Gastroesophageal sphincter (tissue), 3 donors: ENCODE results near the gene CEP55.

Experiments
- POLR2A ChIP-seq, 2 donors: fragments of 450-650 bp; IDR thresholded peaks; one replicate each; pipeline ENCODE4 v1.6.1; 2017; ENCODE audit warnings: antibody characterized with exemption in 2 of 2, mild to moderate bottlenecking in 2 of 2, moderate library complexity in 1 of 2
- POLR2AphosphoS5 ChIP-seq: sonication (generic); formaldehyde crosslinking; IDR thresholded peaks from one replicate; pipeline ENCODE4 v1.6.1; 2017; ENCODE audit warnings: antibody characterized with exemption
- TF ChIP-seq, protein P1 (sequence below), 4 experiments: fragments of 200-600 bp in 2 of 4; fragments of 450-650 bp in 2 of 4; sonication (generic) in 1 of 4; IDR thresholded peaks; one replicate each; pipeline ENCODE4 v1.5.1; 2017 to 2019; ENCODE audit warnings: antibody characterized with exemption in 4 of 4, mild to moderate bottlenecking in 2 of 4, moderate library complexity in 2 of 4

DNA sequence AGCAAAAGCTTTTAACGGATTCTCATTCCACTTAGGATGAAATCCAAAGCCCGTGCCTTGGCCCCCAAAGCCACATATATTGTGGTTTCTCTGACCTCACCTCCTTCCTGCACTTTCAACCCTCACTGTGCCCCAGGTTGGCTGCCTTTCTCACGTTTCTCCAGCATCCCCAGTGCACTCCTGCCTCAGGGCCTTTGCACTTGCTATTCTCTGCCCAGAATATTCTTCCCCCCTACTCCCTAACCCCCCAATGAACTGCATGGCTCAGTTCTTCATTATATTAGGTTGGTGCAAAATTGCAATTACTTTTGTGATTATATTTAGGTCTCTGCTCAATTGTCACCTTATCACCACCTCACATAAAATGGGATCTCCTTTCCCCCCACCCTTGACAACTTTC is 48.4 kb upstream of the CEP55 start:
- TF ChIP-seq, protein P1, sequence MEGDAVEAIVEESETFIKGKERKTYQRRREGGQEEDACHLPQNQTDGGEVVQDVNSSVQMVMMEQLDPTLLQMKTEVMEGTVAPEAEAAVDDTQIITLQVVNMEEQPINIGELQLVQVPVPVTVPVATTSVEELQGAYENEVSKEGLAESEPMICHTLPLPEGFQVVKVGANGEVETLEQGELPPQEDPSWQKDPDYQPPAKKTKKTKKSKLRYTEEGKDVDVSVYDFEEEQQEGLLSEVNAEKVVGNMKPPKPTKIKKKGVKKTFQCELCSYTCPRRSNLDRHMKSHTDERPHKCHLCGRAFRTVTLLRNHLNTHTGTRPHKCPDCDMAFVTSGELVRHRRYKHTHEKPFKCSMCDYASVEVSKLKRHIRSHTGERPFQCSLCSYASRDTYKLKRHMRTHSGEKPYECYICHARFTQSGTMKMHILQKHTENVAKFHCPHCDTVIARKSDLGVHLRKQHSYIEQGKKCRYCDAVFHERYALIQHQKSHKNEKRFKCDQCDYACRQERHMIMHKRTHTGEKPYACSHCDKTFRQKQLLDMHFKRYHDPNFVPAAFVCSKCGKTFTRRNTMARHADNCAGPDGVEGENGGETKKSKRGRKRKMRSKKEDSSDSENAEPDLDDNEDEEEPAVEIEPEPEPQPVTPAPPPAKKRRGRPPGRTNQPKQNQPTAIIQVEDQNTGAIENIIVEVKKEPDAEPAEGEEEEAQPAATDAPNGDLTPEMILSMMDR (IDR thresholded peaks at IDR 0.05): no peak
- TF ChIP-seq POLR2A (IDR thresholded peaks at IDR 0.05) (no peak), POLR2AphosphoS5 (no peak)
